SIG-M5 treated with dmso at 0.1 percent for 504 hours (cell line): ENCODE data around the gene TBC1D5.
"Not testable (repeated sequence)": the region's sequence is repeated elsewhere in the genome, so short reads cannot be mapped to it uniquely, and the experiment has no call there.

Experiments used
- DNase-seq: peaks from one replicate; lab custom pipeline; 2025; ENCODE audit not compliant: unreplicated experiment; lab: John Stamatoyannopoulos, UW

TBC1D5 gene

GRCh38 chr3:17423786-17424536 lies 318.5 kb downstream of the TBC1D5 start:
- DNase-seq = no peak

DNA sequence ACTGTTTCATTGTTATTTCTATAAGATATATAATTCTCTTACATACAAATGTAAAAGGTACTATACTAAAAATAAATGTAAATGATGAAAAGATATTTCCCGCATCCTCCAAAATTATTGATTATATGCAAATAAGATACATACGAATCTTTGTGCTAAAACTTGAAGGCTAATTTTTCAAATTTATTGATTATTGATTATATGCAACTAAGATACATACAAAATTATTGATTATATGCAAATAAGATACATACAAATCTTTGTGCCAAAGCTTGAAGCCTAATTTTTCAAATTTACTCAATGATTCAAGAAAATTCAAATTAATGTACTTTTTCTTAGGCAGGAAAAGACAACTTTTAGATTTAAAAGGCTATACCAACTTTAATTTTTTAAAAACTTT lies 319.8 kb downstream of the TBC1D5 start:
- DNase-seq = no peak

GRCh38 chr3:17420668-17421067 lies 321.8 kb downstream of the TBC1D5 start:
- DNase-seq = no peak

DNA sequence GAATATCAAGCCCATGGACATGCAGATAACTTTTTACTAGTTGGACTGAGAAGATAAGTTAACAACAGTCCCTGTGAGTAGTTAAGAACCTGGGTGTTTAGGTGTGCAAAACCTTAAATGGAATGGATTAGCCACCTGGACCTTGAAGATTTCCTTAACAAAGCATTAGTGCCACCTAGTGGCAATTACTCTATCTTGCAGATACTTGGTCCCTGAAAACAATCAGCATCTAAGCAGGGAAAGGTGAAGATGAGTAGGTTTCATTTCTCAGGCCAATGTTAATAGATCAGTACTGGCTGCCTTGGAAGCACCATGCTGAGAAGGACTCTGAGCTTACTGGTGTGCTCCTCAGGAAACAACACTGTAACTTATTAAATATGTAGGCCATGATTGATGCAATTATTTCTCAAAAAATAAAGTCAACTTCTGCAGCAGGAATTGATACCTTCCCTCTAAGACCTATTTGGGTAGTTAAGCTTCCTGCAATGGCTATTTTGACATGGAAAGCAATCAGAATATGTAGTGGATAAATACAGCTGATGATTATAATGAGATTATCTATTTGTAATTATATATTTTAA lies 329.4 kb downstream of the TBC1D5 start:
- DNase-seq = peak; percentile 61

DNA sequence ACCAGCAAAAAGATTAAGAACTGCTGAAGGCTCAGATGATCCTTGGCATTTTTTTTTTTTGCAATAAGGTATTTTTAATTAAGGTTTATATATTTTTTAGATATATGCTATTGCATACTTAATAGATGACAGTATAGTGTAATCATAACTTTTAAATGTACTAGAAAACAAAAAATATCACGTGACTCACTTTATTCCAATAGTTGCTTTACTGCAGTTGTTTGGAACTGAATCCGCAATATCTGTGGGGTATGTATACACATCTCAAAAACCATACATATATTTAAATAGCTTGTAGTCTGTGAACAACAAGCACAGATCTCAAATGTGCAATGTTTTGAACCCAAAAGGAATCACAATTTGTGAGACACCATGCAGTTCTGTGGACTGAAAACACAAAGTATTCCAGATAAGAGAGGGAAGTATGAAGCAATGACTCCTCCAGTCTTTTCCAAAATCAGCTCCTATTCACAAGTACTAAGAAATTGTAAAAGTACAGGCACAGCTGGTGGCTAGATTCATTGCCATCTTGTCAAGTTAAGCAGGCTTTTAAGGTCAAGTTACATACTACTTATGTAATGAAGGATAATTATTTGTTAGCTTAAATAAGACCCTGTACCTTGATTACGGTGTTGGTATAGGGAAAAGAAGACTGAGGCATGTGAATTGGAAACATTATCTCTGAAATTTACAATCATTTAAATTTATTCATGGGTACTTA lies 331.1 kb downstream of the TBC1D5 start:
- DNase-seq = no peak

DNA sequence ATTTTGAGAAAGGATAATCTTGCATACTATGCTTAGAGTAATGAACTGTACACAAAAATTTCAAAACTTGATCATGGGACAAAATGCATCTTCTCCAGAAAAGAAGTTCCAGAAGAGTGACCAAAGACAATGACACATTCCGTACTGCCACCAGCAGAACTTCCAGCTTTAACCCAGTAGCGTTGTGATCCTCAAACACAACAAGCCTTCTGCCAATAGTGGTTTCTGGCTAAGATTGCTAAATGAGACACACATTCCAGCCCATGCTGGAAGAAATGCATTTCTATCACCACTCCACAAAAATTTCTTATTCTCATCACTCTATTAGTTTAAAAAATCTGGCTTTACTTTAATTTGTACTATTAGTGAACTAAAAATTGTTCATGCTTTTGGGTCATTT lies 334.9 kb downstream of the TBC1D5 start:
- no peak for DNase-seq

DNA sequence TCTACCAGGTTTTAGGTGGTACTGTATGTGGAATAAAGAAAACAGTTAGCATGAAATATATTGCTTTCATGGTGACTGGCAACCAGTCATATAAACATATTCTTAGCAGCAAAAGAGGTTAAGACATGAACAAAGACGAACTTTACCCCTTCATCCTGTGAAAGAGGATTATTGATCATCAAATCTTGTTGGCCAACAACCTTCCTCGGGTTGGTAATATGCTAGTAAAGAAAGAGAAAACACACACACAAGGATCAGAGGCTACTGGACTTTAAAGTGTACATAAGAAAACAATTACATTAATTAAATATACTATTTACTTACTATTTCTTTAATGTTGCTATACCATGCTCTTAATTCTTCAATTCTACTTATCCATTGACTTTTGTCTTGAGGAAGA lies 337.9 kb downstream of the TBC1D5 start:
- no peak for DNase-seq

DNA sequence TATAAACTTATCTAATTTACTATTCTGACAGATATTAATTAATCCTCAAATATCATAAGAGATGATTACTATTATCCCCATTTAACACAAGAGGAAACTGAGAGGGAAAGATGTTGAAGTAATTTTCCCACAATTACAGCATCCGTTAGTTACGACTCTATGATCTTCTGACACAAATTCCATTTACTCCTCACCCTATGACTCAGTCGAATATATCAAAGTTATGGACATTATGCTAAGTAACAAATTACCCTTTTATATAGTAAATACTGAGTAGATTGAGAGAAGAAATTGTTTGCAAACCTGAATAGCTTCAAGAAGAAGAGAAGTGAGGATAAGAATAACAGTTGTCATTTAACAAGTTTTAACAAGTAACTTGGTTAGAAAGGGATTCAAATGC lies 340.0 kb downstream of the TBC1D5 start:
- no peak for DNase-seq

GRCh38 chr3:17401912-17402311 lies 340.5 kb downstream of the TBC1D5 start:
- no peak for DNase-seq

DNA sequence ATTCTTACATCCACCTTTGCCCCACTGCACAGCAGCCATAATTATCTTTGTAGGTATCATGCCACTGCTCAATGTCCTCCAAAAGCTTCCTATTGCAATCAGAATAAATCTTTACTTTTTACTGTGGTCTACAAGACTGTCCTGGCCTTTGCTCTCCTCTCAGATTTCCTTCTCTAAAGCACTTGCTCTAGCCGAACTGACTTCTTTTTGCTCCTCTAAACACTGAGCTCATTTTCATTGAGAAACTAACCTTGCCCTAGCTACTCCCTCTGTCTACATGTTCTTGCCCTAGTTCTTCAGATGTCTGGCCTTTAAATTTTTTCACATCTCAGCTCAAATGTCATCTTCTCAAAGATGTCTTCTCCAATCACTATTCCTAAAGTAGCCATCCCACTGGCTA lies 342.8 kb downstream of the TBC1D5 start:
- DNase-seq = no peak

GRCh38 chr3:17398959-17399551 lies 343.4 kb downstream of the TBC1D5 start:
- peak; percentile 45 for DNase-seq

GRCh38 chr3:17396036-17396435 lies 346.4 kb downstream of the TBC1D5 start:
- no peak for DNase-seq

DNA sequence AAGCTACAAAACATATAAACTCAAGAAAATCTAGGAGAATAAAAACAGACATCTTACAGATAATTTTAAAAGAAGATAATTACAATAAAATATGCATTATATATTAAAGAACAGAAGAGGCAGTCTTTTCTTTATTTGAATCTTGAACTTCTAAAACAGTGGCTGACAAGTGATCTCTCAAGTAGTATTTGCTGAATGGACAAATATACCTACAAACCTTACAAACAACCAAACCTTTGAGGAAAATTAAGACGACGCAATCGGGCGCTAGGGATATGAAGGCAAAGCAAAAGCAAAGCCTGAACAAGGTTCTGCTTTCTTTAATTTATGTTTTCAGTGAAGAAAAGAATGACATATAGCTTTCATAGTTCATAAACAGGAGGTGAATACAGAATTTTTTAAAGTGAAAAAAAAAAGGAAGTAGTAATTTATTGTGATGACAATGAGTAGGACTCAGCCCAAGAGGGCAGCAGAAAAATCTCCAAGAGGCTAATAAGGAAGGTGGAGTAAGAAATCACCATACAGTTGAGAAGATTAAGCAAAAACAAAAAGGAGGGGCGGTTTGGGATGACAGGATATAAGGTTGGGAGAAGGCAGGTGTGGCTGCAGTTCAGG lies 347.8 kb downstream of the TBC1D5 start:
- no peak for DNase-seq

DNA sequence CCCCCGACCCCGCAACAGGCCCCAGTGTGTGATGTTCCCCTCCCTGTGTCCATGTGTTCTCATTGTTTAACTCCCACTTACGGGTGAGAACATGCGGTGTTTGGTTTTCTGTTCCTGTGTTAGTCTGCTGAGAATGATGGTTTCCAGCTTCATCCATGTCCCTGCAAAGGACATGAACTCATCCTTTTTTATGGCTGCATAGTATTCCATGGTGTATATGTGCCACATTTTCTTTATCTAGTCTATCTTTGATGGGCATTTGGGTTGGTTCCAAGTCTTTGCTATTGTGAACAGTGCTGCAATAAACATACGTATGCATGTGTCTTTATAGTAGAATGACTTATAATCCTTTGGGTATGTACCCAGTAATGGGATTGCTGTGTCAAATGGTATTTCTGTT lies 349.9 kb downstream of the TBC1D5 start:
- not testable (repeated sequence) for DNase-seq

DNA sequence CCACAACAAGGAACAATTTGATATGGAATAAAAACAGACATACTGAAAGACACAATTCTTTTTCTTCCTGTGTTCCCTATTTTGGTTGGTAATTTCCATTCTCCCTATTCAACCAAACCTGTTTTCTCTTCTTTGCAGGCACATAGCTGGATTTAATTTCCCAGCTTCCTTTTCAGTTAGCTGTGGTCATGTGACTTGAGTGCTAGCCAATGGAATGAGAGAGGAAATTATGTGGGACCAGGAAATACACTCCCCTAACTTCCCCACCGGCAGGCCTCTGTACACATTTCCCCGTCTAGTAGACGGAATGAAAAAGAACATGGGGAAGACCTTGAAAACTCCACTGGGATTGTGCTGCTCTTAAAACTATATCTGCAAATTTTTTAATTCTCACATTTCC lies 351.6 kb downstream of the TBC1D5 start:
- DNase-seq = no peak

DNA sequence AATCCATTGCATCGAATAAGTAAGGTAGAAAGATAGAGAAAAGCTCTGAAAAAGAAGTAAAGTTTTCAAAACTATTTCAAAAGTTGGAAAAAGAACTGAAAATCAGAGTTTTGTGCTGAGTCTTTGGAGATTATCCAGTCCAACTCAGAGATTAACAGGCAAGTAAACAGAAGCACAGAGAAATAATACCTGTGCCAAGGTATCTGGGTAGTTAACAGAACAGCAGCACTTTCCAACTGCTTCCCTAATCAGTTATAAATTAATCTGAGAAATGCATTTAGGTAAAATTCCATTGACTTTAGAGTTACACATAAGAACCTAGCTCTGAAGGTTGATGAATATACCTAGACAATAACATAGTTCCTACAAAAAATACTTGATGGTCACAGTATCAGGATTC lies 355.3 kb downstream of the TBC1D5 start:
- DNase-seq = no peak

DNA sequence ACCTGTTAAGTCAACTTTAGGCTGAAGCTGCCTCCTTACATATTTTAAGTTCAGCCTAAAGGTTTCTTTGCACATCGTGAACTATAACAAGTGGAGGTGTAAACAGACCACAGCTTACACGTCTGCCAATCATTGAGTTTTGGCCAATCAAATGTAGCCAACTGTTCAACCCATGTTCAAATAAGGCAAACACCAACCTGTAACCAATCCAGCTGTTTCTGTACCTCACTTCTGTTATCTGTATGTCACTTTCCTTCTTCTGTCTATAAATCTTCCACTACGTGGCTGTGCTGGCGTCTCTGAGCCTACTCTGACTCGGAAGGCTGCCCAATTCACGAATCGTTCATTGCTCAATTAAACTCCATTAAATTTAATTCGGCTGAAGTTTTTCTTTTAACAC lies 356.0 kb downstream of the TBC1D5 start:
- DNase-seq = no peak

DNA sequence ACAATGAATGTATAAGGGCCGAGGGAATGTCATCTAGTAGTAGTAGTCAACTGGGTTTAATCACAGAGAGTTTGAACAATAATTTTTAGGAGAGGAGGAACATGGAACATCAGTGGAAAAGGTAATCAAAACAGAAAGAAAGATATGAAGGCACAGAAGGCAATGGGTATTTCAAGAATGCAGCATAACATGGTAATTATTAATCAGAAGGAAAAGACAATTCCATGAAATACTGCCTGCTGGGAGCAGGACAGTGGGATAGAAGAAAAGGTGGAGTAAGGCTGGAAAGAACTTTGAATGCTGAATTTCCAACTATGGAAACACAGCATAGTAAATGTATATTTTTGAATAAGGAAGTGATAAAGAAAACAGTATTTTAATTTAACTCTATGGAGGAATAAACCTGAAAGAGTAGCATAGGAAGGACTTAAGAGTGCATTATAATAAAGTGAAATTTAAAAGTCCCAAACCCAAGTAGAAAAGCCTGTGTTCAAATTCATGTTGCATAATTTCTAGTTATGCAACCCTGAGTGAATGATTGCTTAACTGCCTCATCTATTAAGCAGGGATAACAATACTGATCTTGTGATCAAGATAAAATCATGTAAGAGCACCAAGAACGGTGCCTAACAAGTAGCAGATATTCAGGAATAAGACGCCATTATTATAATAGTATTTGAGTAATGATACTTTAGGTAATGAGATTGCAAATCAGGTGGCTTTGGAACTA lies 357.7 kb downstream of the TBC1D5 start:
- DNase-seq = peak; percentile 22

DNA sequence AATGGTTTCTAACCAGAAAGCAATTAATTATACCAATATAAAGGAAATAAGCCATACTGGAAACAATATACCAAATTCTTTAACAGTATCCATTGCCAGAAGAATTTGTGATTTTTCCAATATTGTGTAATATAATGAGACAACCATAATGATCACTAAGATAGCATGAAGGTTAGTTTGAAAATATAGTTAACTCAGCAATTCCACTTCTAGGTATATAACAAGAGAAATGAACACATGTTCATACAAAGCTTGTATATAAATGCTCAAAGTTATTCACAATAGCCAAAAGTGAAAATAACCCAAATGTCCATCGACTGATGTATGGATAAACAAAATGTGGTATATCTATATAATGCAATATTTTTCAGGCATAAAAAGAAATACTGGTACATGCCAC lies 369.1 kb downstream of the TBC1D5 start:
- no peak for DNase-seq

DNA sequence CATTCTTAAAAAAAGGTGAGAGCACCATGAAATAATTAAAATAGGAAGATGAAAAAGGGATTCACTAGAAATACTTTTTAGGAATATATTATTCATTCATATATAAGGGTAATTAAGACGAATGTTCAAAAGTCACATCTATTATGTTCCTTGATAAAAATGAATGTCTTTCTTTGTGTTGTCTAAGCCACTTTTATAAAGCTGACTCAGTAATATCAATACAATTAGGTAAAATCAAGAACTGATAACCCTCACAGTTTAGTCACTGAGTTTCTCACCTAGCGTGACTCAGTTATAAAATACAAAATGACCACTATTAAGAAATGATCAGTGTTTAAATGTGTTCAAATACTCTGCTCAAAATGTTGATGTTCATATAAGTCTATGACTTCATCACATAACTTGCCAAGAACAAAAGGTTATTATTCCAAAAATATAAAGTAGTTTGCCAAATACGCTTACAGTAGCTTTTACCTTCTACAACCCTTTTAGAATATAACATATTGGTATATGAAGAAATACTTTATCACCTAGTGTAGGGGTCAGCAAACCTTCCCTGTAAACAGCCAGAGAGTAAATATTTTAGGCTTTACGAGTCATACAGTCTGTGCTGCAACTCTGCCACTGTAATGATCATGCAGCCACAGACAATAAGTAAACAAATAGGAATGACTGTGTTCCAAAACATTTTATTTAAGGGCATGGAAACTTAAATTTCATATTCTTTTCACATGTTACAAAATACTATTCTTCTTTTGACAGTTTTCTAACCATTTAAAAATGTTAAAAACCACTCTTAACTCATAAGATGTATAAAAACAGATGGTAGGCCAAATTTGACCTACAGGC lies 369.8 kb downstream of the TBC1D5 start:
- no peak for DNase-seq
